HG03520 (cell line): Measurements from ENCODE around the gene PTPRN2.

ENCODE experiments used
- ATAC-seq: cut with Tn5 transposase; IDR thresholded peaks from one replicate; pipeline ENCODE4 v1.9.1; 2021; ENCODE audit warnings: mild to moderate bottlenecking, moderate library complexity; ENCODE audit not compliant: unreplicated experiment

PTPRN2 gene

GRCh38 chr7:158252837-158253669 is 334.6 kb downstream of the PTPRN2 start:
- ATAC-seq: no peak

DNA sequence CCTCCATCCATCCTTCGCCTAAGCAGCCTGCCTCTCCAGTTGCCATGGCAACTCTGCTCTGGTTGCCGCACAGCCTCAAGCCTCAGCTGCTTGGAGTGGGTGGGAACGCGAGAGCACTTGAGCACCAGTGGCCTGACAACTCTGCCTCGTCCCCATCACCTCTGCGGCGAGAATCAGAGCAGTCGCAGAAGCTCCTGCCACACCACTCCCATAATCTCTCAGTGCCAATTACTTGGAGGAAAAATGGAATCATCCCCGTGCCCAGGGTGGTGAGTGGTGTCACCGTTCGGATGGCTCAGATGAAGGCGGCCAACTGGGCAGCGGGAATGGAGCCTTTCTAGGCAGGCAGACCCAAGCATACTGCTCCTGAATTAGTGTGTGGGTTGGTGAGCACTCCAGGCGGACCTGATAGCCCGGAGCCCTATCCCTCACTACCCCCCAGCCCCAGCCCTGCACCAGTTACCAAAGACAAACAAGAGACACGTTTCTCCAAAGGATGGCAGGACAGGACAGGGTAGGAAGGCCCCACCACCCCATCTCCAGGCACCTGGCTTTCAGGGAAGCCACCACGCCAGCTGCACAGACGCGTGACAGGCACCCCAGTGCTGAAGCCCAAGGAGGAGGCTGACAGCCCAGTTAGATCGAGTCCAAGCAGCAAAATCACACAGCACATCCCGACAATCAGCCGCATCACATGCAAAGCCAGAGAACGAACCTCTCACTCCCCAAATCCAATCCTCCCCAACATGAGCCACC is 335.4 kb downstream of the PTPRN2 start:
- ATAC-seq: no peak

GRCh38 chr7:158251061-158251965 is 336.3 kb downstream of the PTPRN2 start:
- ATAC-seq: no peak

DNA sequence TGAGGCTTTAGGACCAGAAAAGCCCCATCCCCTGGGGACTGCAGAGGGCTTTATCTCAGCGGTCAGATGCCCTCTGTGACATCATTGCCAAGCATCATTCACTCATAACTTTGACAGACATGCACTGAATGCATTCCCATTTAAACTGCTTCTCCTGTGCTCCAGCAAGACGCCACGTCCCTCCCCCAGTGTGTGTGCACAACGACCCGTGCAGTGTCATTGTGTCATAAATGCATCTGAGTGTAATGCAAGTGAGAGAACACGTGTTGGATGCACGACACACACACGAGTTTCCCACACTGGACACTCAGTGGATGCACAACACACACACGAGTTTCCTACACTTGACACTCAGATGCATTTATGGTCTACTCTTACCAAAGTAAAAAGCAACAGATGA is 337.9 kb downstream of the PTPRN2 start:
- no peak for ATAC-seq

DNA sequence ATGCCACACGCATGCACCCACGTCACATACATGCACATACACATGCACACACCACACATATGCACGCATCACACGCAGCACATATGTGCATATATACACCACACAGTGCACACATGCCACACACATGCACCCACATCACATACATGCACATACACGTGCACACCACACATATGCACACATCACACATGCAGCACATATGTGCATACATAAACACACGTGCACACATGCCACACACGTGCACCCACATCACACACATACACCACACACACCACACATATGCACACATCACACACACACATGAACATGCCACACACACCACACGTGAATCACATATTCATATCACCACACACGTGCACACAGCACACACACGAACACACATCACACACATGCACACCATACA is 338.8 kb downstream of the PTPRN2 start:
- no peak for ATAC-seq

DNA sequence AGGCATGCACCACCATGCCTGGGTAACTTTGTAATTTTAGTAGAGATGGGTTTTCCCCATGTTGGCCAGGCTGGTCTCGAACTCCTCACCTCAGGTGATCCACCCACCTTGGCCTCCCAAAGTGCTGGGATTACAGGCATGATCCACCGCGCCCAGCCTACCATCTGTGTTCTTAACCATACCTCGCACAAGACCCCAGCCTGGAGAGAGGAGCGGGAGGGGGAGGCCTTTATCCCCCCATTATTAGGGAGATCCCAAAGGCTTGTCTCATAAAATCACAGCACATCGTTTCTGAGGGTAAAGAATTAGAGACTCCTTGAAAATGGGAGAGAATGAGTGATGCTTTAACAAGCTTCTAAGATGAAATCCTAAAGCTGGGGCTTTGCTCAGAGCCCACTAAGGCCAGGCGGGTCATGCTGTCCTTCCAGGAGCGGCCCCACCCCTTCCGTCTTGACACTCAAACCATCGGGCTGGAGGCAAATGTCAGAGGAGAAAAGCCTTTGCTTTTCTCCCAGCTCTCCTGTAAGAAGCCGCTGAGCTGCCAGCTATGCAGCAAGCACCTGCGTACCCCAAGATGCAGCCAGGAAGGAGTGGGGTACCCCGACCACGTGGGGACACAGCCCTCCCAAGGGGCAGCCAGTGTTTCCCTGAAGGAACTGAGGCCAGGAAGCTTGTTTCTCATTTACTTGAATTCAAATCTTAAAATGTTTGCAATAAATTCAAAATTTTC is 339.7 kb downstream of the PTPRN2 start:
- ATAC-seq: no peak

GRCh38 chr7:158246960-158247673 is 340.5 kb downstream of the PTPRN2 start:
- ATAC-seq: no peak

GRCh38 chr7:158246272-158246959 is 341.2 kb downstream of the PTPRN2 start:
- no peak for ATAC-seq

DNA sequence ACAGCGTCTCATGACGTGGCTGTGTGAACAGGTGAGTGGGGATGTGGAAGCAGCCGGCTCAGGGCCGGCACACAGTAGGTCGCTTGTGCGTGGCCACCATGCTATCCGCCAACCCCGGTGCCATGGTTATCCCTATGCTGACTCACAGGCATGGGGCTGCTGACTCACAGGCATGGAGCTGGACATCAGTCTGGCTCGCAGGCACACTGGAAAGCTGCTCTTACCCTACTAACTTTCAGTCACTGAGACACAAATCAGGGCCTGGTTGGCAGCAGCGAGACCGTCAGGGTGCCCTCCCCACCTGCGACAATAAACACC is 341.9 kb downstream of the PTPRN2 start:
- ATAC-seq: no peak

- ATAC-seq: no peak
Observed at GRCh38 chr7:158244873-158245723, 342.5 kb downstream of the PTPRN2 start.

- no peak for ATAC-seq
Observed at GRCh38 chr7:158244430-158244829, 343.2 kb downstream of the PTPRN2 start.

DNA sequence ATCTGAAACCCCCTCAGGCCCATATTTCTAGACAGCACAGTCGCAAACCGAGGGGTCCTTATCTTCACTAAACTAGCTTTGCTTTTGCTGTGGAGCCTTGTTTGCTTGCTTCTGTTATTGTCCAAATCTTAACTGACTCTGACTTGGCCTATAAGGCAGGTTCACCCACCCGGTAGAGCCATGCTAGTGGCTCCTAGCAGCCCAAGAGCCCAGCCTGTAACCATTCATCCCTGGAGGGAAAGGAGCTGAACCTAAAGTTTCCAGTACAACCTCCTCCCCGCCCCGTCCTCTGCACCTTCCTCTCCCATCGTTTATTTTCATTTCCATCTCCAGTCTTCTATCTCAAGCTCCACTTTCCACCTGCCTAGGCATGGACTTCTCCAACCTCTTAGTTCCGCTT is 345.7 kb downstream of the PTPRN2 start:
- no peak for ATAC-seq

DNA sequence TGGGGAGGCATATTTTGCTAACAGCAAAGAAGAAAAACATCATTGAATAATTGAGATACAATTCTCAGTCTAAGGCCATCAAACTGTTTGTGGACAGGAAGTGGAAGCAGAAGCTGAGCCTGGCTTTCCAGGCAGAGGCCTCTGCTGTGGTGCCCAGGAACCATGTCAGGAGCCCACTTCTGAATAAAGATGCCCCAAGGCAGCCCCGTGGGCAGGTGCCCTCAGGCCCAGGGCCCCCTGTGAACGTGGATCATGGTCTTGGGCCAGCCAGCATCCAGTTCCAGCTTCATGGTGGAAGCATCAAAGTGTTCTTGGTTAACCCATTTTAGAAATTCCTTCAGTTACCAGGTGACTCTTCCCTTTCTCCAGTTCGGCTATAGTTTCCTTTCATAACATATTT is 346.8 kb downstream of the PTPRN2 start:
- ATAC-seq: no peak

DNA sequence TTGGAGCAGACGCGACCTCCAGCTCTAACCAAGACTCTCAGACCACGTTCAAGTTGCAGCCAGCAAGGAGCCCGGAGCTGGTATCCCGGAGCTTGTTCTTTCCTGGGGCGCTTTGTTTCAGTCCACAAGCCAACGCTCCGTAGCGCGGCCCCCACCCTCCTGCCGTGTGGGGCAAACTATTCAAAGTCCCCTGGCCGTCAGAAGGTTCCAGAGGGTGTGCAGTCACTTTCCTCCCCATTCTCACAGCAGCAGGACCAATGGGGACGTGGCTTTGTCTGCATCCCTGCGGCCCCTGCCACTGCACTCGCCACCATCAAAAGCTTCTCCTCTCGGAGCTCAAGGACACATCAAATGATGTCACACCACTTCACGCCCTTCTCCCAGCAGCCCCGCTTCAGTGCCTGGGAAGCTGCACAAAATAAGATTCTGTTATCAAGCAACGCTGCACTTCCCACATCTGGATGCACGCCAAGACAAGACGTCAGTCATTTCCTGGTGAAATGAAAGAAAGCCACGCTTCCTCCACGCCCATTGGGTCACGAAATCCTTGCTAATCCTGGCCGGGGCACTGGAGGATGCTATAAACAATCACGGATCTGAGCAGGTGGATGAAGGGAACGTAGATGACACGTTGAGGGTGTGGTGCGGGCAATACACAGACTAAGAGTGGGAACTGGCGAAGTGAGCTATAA is 348.2 kb downstream of the PTPRN2 start:
- ATAC-seq: no peak

DNA sequence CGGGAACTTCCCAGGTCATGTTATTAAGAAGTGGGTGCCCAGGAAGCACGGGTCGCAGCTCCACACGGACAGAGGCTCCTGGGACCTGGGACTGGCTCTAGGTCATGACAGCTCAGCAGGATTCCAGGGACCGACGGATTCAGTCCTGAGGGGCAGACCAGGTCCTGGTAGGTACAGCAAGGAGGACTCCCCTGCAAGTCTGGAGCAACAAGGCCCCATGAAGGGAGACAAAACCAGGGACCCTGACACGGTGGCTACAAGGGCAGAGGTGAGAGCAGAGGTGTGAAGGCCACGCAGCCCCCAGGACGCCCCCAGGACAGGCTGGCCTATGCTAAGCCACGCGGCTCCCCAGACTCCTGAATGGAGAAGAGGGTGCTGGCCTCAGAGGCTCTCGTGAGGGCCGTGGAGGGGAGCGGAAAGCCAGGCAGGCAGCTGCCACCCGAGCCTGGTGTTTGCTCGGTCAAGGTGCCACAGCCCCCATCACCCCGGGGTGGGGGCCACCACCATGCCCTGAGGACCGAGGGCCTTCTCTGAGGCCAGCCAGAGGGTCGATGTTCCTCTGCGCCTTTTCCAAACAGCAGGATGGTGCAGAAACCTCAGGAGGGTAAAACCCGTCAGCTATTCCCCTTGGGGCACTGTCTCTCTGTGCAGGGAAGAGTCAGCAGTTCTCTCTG is 348.9 kb downstream of the PTPRN2 start:
- ATAC-seq: no peak

DNA sequence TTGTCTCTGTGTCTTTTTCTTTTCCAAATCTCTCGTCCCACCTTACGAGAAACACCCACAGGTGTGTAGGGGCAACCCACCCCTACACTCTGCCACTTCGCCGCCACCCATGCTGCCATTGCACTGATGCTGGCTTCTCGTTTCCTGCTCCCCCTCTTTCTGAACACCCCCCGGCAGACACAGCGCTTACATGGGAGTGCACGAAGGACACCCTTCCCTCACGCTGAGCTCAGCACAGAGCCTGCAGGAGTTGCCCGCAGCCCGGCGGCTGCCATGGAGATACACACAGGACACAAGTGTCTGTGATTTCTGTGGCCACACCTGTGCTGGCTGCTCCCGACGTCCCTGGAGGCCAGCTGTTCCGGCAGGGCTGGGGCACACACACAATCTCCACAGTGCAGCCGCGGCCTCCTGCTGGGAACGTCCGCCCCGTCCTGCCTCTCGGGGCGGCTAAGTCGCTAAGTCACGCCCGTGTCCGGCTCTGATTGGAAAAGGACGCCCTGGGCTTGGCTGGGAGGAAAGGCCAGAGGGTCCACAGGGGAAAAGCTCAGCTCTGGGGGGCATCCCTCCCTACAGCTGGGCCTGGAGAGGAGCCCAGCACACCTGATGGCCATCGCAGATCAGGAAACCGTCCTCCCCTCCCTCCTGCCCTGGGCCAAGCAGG is 349.8 kb downstream of the PTPRN2 start:
- ATAC-seq: no peak

DNA sequence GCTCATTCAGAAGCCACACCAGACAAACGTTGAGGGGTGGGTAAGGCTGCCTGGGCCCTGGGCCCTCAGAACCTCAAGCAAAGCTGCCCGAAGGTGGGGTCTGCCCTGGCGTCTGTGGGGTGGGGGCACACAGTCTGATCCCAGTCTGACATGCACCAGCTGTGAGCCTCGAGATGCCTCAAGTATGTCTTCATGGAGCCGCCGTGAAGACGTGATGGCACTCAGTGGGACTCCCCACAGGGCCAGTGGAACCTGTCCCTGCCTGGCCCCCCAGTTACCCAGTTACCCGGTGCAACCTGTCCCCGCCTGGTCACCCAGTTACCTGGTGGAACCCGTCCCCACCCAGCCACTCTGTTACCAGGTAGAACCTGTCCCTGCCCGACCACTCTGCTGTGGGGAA is 351.2 kb downstream of the PTPRN2 start:
- ATAC-seq: no peak
